DOHH2 (cell line): ENCODE results near the gene POLN.

ENCODE experiments used
- CTCF ChIP-seq: fragments of 200-600 bp; sonication (generic); IDR thresholded peaks from one replicate; pipeline ENCODE4 v1.5.1; 2014; ENCODE audit warnings: antibody characterized with exemption, mild to moderate bottlenecking, low read depth, low read length; ENCODE audit not compliant: poor library complexity, severe bottlenecking
- EZH2phosphoT487 ChIP-seq: fragments of 200-600 bp; sonication (generic); IDR thresholded peaks from 2 replicates; pipeline ENCODE4 v1.6.1; 2017; ENCODE audit warnings: borderline replicate concordance, mild to moderate bottlenecking, antibody characterized with exemption, low read length, moderate library complexity, mixed read lengths

GRCh38 chr4:2073808-2074481 lies 168.0 kb downstream of the POLN start:
- no peak for TF ChIP-seq CTCF
- TF ChIP-seq EZH2phosphoT487: no peak
